KOPT-K1 (cell line): Measurements from ENCODE around the gene NAT8.
"Not testable (repeated sequence)": the region's sequence is repeated elsewhere in the genome, so short reads cannot be mapped to it uniquely, and the experiment has no call there.

ENCODE experiments used
- H3K27ac ChIP-seq: fragments of 200-600 bp; sonication (generic); 2 replicates; pipeline ENCODE4 v1.5.1; 2016; ENCODE audit warnings: antibody characterized with exemption, mild to moderate bottlenecking, low read depth, low read length; ENCODE audit not compliant: poor library complexity, severe bottlenecking
- H3K36me3 ChIP-seq: fragments of 200-600 bp; sonication (generic); 2 replicates; pipeline ENCODE4 v1.5.1; 2017; ENCODE audit warnings: antibody characterized with exemption, mild to moderate bottlenecking, low read length, moderate library complexity; ENCODE audit not compliant: insufficient read depth
- H3K9me3 ChIP-seq: fragments of 200-600 bp; sonication (generic); 2 replicates; pipeline ENCODE4 v1.5.1; 2017; ENCODE audit warnings: antibody characterized with exemption, low read length, mild to moderate bottlenecking; ENCODE audit not compliant: insufficient read depth, poor library complexity, severe bottlenecking

NAT8 gene

GRCh38 chr2:73642338-73643018 lies at the start of gene NAT8:
Gene NAT8, minus strand, starts transcription at chr2:73642422. Its CDS starts 794 bp downstream, at chr2:73641628.
- Histone ChIP-seq H3K27ac (no peak within 1 kb of the TSS), H3K9me3 (peaks cover 17% of the 10 kb centered on the region), H3K36me3 (no peaks in the 10 kb centered on the region)

DNA sequence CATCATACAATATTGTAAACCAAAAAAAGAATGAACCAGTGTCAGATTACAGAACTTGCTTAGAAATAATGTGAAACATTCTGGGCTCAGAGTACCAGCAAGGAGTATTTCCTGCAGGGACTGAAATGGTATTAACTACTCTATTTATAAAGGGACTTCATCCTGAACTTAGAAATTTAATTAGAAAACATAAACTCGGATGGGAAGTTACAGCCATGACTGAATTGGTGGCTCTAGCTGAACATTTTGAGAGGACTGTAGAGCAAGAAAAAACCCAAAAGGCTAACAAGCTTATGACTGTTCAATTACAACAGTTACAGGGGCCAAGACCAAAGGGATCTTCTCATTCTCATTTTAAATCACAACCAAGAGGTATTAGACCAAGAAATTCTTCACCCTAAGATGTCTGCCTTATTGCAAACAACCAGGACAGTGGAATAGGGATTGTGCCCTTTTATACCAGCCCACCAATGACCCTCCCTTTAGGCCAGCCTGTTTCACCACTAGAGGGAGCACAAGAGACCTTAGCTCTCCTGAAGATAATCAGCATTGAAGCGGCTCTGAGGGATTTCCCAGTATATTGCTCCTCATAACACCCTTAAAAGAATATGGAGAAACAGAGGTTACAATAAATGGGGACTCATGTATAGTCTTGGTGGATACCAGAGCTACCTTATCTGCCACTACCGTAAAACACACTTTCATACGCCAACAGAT lies 48.3 kb upstream of the NAT8 start:
- not testable (repeated sequence) for H3K36me3 ChIP-seq, H3K27ac ChIP-seq, H3K9me3 ChIP-seq

DNA sequence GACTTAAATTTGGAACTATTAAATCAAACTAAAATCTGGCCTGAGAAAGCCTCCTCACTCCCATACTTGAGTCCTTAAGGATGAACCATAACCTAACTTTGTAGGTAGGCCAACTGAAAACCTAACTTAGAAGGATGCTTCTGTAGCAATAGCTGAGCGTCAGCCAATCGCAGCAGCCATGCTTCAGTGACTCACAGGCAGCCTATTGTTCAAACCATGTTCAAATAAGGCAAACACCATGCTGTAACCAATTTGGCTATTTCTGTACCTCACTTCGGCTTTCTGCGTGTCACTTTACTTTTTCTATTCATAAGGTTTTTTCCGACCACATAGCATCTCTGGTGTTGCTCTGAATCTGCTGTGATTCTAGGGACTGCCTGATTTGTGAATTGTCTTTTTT lies 46.3 kb upstream of the NAT8 start:
- H3K36me3 ChIP-seq, H3K27ac ChIP-seq, H3K9me3 ChIP-seq: not testable (repeated sequence)

DNA sequence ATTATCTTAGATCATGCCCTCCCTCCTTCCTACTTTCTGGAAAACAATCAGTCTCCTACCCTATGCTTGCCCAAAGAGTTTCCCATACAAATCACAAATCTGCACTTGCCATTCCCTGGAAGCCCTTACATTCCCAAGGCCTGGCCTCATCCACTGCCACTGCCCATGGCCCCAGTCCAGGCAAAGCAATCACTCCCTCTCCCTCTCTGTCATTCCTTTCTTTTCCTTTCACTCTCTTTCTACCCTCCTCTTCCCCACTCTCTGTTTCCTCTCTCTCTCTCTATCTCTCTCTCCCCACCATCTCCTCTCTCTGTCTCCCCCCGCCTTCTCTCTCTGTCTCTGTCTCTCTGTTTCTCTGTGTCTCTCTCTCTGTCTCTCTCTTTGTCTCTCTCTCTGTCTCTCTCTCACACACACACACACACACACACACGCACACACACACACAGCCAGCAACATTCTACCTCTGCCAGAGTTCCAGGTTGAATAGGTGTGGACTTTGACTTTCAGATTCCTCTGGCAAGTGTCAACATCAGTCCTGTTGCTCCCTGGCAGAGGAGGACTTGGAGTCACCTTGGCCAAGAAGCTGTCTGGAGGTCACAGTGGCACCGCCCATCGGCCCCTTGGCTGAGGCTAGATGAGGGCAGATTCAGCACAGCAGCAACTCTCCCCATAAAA lies 43.7 kb upstream of the NAT8 start:
- no peaks in the 10 kb centered on the region for H3K36me3 ChIP-seq
- no peak overlapping the region for H3K27ac ChIP-seq
- H3K9me3 ChIP-seq, result peaks cover 4% of the 10 kb centered on the region

- not testable (repeated sequence) for H3K27ac ChIP-seq, H3K9me3 ChIP-seq, H3K36me3 ChIP-seq
Measured at GRCh38 chr2:73684905-73685304, 42.7 kb upstream of the NAT8 start.

DNA sequence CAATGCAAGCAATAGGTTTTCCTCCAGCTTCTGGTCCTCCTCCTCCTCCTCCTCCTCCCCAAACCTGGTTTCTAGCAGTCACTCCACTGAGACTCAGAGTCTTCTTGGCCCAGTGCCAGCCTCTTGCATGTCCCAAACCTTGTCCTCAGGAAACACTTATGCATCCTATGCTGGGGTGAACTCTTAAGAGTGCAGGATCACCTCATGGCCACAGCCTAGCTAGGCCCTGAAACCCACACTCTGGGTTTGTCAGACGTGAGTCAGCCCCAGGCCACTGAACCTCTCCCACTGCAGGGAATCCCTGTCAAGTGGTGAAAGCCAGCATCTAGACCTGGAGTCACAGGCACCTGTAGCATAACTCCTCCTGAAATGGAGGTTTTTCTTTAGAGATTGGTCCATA lies 42.1 kb upstream of the NAT8 start:
- H3K36me3 ChIP-seq, H3K27ac ChIP-seq, H3K9me3 ChIP-seq: not testable (repeated sequence)

- H3K27ac ChIP-seq, H3K9me3 ChIP-seq, H3K36me3 ChIP-seq: not testable (repeated sequence)
Measured at GRCh38 chr2:73679951-73680571, 37.8 kb upstream of the NAT8 start.

DNA sequence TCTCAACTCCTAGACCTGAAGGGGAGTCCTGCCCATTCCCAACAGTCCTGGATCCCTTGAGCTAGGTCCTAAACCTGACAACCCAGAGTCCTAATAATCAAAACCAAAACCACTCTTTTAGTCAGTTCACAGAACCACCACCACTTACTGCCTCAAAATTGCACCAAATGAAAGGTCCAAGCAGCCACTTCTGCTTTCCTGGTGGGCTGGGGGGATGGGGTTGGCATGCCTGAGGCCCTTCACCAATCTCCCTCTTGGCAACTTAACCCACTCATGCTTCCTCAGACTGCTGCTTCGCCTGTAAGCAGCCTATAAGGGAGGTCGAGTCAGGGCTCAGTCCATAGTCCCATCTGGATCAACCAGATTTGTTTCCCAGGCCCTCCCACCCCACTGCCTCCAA lies 37.0 kb upstream of the NAT8 start:
- H3K9me3 ChIP-seq, H3K36me3 ChIP-seq, H3K27ac ChIP-seq: not testable (repeated sequence)

DNA sequence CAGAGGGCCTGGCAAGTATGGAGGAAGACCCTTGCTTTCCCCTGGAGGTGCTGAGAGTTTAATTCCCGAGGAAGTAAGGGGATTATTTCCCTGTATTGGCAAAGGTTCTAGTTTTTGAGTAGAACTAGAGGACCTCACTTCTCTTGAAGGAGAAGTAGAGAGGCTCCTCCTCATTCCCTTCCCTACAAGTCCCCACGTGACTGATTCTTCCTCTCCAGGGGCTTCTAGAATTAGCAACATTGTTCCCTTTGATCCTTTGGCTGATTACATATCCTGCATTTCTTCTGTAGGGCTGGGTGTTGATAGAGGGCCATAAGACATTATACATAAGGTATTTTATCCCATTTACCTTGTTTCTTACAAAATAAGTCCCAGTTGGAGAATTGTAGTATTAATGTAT lies 35.8 kb upstream of the NAT8 start:
- not testable (repeated sequence) for H3K9me3 ChIP-seq, H3K36me3 ChIP-seq, H3K27ac ChIP-seq

- H3K27ac ChIP-seq, H3K36me3 ChIP-seq, H3K9me3 ChIP-seq: not testable (repeated sequence)
Measured at GRCh38 chr2:73676211-73676610, 34.0 kb upstream of the NAT8 start.

DNA sequence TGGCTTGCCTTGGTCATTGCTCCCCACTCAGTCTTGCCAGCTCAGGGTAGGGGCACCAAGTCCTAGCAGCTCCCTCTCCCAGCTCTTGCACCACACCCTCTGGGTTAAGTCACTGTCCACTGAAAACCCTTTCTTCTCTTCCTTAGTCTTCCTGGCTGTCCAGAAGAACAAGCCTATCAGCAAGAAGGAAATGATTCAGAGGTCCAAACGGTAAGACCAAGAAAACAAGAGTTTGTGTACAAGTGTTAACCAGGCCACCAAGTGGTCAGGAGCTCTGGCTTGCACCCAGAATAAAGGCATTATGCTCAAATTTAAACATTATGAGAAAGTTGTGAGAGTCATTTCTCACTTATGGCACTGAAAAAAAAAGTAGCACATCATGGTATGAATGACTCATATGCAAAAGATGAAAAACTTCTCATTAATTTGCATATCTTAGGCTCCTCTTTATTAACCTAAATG lies 32.5 kb upstream of the NAT8 start:
- H3K36me3 ChIP-seq, H3K27ac ChIP-seq: not testable (repeated sequence)

DNA sequence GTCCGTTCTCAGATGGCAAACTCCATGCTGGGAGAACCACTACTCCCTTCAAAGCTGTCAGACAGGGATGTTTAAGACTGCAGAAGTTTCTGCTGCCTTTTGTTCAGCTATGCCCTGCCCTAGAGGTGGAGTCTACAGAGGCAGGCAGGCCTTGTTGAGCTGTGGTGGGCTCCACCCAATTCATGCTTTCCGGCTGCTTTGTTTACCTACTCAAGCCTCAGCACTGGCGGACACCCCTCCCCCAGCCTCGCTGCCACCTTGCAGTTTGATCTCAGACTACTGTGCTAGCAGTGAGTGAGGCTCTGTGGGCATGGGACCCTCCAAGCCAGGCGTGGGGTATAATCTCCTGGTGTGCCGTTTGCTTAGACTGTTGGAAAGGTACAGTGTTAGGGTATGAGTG lies 27.8 kb upstream of the NAT8 start:
- H3K9me3 ChIP-seq, H3K36me3 ChIP-seq, H3K27ac ChIP-seq: not testable (repeated sequence)

More for the DNA sequence above, 32.5 kb upstream of the NAT8 start:
- H3K9me3 ChIP-seq, result not testable (repeated sequence)

DNA sequence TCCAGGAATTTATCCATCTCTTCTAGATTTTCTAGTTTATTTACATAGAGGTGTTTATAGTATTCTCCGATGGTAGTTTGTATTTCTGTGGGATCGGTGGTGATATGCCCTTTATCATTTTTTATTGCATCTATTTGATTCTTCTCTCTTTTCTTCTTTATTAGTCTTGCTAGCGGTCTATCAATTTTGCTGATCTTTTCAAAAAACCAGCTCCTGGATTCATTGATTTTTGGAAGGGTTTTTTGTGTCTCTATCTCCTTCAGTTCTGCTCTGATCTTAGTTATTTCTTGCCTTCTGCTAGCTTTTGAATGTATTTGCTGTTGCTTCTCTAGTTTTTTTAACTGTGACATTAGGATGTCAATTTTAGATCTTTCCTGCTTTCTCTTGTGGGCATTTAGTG lies 25.0 kb upstream of the NAT8 start:
- not testable (repeated sequence) for H3K27ac ChIP-seq, H3K36me3 ChIP-seq, H3K9me3 ChIP-seq

DNA sequence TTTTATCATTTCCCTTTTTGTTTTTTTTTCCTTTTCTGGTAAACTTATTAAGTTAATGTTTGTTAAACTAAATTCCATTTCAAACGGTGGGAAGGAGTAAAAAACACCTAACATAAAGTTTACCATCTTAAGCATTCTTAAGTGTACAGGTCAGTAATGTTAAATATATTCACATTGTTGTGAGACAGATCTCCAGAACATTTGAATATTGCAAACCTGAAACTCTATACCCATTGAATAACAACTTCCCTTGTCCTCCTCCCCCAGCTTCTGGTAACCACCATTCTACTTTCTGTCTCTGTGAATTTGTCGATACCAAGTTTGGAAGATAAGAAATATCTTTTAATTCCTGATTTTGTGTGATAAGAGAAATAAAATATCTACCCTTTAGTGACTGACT lies 12.0 kb upstream of the NAT8 start:
- no peaks in the 10 kb centered on the region for H3K36me3 ChIP-seq
- H3K9me3 ChIP-seq, result peaks cover 2% of the 10 kb centered on the region
- no peak overlapping the region for H3K27ac ChIP-seq

DNA sequence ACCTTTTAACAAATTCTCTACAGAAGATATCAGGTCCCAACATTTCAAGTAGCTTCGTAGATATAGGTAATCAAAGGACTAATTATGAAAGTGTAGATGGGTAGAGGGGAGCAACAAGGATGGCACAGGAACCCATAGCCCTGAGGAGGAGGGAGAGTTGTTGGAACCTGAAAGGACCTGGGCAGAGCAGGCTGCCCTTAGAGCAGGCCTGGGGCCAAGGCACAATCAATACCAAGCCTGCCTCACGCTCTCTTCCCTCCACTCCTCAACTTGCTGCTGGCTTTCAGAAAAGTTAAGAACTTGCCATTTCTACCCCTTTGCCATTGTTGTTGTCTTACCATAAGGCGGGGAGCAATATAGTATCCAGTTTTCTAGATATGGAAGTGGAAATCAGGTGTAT lies 10.1 kb upstream of the NAT8 start:
- H3K9me3 ChIP-seq, result no peaks in the 10 kb centered on the region
- H3K27ac ChIP-seq, result no peak overlapping the region
- no peaks in the 10 kb centered on the region for H3K36me3 ChIP-seq
